ENCODE results near the gene SEC14L2. TPM values are rescaled to one million over a fixed set of nuclear protein-coding genes. Genes with fewer than 3 reads are reported as not detected.

Gene SEC14L2
- total RNA-seq, 1 donor: 15.5 TPM

DNA sequence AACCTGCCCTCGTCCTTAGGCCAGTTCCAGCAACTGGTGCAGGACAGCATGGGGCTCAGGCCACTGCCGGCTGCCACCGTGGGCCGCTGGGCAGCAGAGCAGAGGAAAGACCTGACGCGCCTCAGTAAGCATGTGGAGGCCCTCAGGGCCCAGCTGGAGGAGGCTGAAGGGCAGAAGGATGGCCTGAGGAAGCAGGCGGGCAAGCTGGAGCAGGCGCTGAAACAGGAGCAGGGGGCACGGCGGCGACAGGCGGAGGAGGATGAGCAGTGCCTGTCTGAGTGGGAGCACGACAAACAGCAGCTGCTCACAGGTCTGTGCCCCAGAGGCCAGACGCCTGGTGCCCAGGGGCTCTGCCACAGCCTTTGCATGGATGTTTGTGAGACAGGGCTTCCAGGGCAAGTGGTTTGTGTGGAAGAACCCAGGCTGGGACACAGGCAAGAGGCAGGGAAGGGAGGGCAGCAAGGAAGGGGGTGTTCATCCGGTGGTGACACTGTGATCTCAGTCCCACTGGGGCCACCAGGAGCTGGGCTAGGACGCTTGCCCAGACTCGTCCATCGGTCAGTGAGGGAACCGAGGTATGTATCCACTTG lies 26.1 kb upstream of the SEC14L2 start:
- no peaks in the 10 kb centered on the region for H3K9me3 ChIP-seq (ENCODE audit: low read depth, low read length)
- H3K27me3 ChIP-seq (ENCODE audit: insufficient read depth, low read length): no peaks in the 10 kb centered on the region
- peaks cover 13% of the 10 kb centered on the region for H3K4me1 ChIP-seq (ENCODE audit: insufficient read depth, low read length)
- no peak overlapping the region for H3K4me3 ChIP-seq (ENCODE audit: low read length)

DNA sequence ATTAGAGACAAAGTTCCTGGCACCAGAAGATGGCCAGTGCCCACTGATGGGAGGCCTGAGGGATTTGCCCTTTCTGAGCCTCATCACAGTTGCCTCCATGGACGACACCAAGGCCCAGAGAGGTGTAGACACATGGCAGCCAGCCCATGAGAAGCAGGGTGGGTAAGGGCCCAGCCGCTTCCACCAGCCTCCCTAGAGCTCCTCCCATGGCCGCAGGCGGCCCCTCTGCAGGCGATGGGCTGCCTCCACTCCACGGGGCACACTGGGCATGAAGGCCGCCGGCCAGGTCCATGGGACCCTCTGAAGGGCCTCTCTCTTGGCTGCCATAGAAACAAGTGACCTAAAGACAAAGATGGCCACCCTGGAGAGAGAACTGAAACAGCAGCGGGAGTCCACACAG lies 25.5 kb upstream of the SEC14L2 start:
- H3K4me3 ChIP-seq (ENCODE audit: low read length): no peak overlapping the region
- no peaks in the 10 kb centered on the region for H3K27me3 ChIP-seq (ENCODE audit: insufficient read depth, low read length)
- H3K4me1 ChIP-seq (ENCODE audit: insufficient read depth, low read length): peaks cover 13% of the 10 kb centered on the region
- no peaks in the 10 kb centered on the region for H3K9me3 ChIP-seq (ENCODE audit: low read depth, low read length)

DNA sequence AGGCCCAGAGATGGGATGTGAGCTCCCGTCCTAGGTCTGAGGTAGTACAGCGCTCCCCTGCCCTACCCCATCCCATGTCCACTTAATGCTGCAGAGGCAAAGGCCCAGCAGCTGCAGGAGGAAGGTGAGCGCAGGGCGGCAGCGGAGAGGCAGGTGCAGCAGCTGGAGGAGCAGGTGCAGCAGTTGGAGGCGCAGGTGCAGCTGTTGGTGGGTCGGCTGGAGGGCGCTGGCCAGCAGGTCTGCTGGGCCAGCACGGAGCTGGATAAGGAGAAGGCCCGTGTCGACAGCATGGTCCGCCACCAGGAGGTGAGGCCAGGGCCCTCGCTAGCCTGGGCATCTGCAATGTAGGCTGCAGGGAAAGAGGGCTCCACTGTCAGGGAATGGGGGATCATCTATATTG lies 24.8 kb upstream of the SEC14L2 start:
- H3K27me3 ChIP-seq (ENCODE audit: insufficient read depth, low read length): no peaks in the 10 kb centered on the region
- H3K4me3 ChIP-seq (ENCODE audit: low read length): no peak overlapping the region
- no peaks in the 10 kb centered on the region for H3K9me3 ChIP-seq (ENCODE audit: low read depth, low read length)
- peaks cover 13% of the 10 kb centered on the region for H3K4me1 ChIP-seq (ENCODE audit: insufficient read depth, low read length)

DNA sequence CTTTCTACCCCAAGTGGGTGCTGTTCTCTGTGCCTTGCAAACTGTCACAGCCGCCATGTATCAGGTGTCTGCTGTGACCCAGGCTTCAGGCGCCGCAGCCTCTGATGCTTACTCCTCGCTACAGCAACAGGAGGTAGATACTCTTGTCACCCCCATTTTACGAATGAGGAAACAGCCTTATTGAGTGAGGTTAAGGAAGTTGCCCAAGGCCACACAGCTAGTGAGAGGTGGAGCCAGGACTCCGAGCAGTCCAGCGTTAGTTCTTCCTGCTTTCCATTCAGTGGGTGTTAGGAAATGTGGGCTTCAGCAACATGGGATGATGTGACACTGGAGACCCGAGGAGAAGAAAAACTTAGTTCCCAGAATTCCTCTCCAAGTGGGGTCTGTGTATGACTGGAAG lies 23.9 kb upstream of the SEC14L2 start:
- H3K4me1 ChIP-seq (ENCODE audit: insufficient read depth, low read length): peaks cover 13% of the 10 kb centered on the region
- no peaks in the 10 kb centered on the region for H3K9me3 ChIP-seq (ENCODE audit: low read depth, low read length)
- H3K4me3 ChIP-seq (ENCODE audit: low read length): no peak overlapping the region
- H3K27me3 ChIP-seq (ENCODE audit: insufficient read depth, low read length): no peaks in the 10 kb centered on the region

DNA sequence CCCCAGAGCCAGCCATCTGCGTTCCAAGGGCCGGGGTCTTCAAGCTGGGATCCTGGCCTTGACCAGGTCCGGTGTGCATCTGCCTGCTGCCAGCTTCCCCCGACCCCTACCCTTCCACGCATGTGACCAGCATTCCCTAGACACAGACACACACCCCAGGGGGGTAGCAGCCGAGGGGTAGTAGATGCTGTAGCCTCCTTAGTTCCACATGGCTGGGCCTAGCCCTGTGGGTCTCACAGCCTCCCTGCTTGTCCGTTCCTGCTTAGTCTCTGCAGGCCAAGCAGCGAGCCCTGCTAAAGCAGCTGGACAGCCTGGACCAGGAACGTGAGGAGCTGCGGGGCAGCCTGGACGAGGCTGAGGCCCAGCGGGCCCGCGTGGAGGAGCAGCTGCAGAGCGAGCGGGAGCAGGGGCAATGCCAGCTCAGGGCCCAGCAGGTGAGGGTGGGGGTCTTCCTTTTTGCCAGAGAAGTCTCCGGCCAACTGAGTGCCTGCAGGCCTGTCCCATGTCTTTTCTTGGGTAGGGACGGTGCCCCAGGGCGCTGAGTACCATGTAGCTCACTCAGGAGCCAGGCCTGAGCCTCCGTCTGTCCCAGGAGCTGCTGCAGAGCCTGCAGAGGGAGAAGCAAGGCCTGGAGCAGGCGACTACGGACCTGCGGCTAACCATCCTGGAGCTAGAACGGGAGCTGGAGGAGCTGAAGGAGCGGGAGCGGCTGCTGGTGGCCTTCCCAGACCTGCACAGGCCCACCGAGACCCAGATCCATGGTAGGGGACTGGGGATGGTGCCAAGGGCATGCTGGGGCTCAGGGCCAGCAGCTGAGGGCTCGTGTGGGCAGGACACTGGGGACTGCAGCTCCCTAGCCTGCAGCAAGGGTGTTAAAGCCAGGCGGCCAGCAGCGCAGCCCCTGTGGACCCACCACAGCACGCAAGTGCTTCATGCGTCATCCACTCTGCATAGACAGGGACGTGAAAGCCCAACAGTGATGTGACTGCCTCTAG lies 23.2 kb upstream of the SEC14L2 start:
- H3K4me3 ChIP-seq (ENCODE audit: low read length): no peak overlapping the region
- H3K9me3 ChIP-seq (ENCODE audit: low read depth, low read length): no peaks in the 10 kb centered on the region
- H3K27me3 ChIP-seq (ENCODE audit: insufficient read depth, low read length): no peaks in the 10 kb centered on the region
- peaks cover 13% of the 10 kb centered on the region for H3K4me1 ChIP-seq (ENCODE audit: insufficient read depth, low read length)

DNA sequence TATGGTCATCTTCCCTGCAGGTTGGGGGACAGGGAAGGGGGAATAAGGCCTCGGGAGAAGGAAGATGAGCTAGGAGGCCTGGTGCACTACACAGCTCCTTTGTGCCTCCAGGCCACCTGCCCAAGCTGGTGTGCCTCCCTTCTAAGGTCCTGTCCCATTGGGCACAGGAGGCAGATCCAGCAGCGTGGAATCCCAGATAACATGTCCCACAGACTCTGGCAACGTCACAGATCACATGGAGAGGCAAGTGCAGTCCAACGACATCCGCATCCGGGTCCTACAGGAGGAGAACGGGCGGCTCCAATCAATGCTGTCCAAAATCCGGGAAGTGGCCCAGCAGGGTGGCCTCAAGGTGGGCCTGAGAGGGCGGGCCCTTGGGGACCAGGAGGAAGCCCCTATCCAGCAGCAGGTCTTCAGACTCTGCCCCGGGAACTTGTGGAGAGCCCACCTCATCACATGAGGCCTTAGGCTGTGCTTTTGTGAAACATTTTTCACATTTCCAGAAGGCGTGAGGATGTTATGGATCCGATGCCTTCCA lies 21.4 kb upstream of the SEC14L2 start:
- Histone ChIP-seq H3K9me3 (ENCODE audit: low read depth, low read length) (no peaks in the 10 kb centered on the region), H3K4me3 (ENCODE audit: low read length) (no peak overlapping the region), H3K27me3 (ENCODE audit: insufficient read depth, low read length) (no peaks in the 10 kb centered on the region), H3K4me1 (ENCODE audit: insufficient read depth, low read length) (peaks cover 13% of the 10 kb centered on the region)

DNA sequence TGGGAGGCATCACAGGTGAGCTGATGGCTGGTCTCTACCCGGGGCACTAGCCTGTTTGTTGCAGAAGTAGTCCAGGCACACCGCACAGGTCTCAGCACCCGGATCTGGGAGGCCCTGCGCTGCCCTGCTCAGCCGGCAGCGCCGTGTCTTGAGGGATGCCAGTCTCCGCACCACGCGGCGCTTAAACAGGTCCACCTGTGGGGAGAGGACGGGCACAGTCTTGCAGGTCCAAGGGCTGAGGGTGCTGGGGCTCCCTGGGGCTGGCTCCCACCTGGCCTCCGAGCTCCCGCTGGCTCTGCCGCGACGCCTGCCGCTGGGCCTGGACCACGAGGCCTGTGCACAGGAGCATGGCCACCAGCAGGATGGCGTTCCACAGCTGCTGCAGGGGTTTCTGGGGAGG lies 16.8 kb upstream of the SEC14L2 start:
- H3K9me3 ChIP-seq (ENCODE audit: low read depth, low read length): no peaks in the 10 kb centered on the region
- H3K4me3 ChIP-seq (ENCODE audit: low read length): no peak overlapping the region
- no peaks in the 10 kb centered on the region for H3K4me1 ChIP-seq (ENCODE audit: insufficient read depth, low read length)
- H3K27me3 ChIP-seq (ENCODE audit: insufficient read depth, low read length): no peaks in the 10 kb centered on the region

DNA sequence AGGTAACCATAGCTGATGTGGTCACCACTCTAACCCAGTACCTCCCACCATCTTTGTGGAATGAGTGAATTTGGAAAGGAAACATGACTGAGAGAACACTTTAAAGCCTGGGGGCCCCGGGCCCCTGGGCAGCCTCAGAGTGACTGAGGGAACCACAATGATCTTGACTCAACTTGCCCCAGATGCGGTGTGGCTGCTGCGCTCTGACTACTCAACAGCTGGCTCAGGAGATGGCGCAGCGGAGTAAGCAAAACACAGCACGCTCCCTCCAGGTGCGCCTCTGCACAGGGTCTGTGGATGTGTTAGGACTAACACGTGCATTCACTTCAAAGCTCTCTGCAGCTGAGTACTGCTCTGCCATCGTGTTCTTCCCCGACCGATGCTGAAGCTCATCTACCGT lies 15.6 kb upstream of the SEC14L2 start:
- Histone ChIP-seq H3K27me3 (ENCODE audit: insufficient read depth, low read length) (no peaks in the 10 kb centered on the region), H3K9me3 (ENCODE audit: low read depth, low read length) (no peaks in the 10 kb centered on the region), H3K4me1 (ENCODE audit: insufficient read depth, low read length) (peaks cover 1% of the 10 kb centered on the region), H3K4me3 (ENCODE audit: low read length) (no peak overlapping the region)

DNA sequence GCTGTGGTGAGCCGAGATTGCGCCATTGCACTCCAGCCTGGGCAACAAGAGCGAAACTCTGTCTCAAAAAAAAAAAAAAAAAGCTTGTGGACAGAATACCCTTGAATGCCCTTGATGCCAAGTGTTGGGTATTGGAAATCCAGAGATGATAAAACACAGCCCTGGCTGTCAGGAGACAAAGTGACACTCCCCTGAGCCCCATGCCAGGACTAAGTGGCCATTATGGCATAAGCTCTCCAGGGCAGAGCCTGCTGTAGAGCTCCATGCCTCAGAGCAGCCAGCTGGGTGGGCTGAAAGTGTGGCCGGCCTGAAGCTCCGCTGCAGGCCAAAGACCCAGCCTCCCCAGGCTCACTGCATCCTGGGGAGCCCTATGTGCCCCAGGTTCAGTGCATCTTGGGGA lies 14.5 kb upstream of the SEC14L2 start:
- Histone ChIP-seq H3K9me3 (ENCODE audit: low read depth, low read length) (no peaks in the 10 kb centered on the region), H3K4me1 (ENCODE audit: insufficient read depth, low read length) (peaks cover 7% of the 10 kb centered on the region), H3K4me3 (ENCODE audit: low read length) (no peak overlapping the region), H3K27me3 (ENCODE audit: insufficient read depth, low read length) (no peaks in the 10 kb centered on the region)

DNA sequence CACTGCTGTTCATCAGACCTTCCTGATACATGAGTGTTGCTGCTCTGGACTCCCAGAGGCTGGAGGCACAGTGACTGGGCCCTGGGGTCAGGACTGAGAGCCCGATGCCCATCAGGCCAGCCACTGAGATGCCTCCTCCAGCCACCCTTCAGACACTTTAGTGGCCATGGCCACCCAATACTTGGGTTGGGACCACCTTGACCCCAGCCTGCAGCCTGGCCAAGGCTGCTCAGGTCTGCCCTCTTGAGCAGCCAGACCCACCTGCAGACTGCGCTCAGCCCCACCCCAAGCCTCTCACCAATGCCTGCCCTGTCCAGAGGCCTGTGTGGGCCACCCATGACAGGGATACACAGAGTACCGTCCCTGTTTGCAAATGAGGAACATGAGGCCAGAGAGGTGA lies 13.8 kb upstream of the SEC14L2 start:
- Histone ChIP-seq H3K27me3 (ENCODE audit: insufficient read depth, low read length) (no peaks in the 10 kb centered on the region), H3K9me3 (ENCODE audit: low read depth, low read length) (no peaks in the 10 kb centered on the region), H3K4me1 (ENCODE audit: insufficient read depth, low read length) (peaks cover 7% of the 10 kb centered on the region), H3K4me3 (ENCODE audit: low read length) (no peak overlapping the region)

DNA sequence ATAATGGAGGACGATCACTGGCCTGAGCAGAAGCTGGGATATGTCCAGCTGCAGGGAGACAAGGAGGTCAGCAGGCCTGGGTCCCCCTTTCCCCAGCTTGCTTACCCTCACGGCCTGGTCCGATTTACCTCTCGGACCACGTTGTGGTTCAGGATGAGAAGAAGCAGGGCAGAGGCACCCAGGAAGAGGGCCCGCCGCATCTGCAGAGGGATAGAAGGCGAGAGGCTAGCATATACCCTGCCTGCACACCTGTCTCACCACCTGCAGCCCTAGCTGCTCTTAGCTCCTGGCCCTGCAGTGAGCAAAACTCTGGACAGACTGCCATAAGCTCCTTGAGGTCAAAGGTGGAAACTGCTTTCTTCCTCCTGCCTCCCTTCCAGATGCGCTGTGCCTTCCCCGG lies 10.9 kb upstream of the SEC14L2 start:
- Histone ChIP-seq H3K9me3 (ENCODE audit: low read depth, low read length) (no peaks in the 10 kb centered on the region), H3K4me1 (ENCODE audit: insufficient read depth, low read length) (peaks cover 7% of the 10 kb centered on the region), H3K4me3 (ENCODE audit: low read length) (no peak overlapping the region), H3K27me3 (ENCODE audit: insufficient read depth, low read length) (no peaks in the 10 kb centered on the region)

DNA sequence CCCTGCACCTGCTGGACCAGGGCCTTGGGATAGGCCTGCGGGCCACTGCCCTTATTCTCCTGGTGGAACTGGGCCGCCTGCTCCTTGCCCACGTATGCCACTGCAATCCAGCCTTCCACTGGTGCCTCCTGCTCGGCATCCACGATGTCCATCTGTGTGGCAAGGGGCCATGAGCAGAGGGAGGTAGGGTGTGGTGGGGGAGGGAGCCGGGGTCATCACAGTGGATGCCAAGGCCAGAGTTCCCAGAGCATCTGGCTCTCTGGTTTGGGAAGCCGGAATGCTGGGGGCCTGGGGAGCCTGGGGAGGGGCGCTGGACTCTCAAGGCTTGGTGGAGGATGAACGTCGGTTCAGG lies 10.2 kb upstream of the SEC14L2 start:
- no peaks in the 10 kb centered on the region for H3K27me3 ChIP-seq (ENCODE audit: insufficient read depth, low read length)
- H3K4me1 ChIP-seq (ENCODE audit: insufficient read depth, low read length): peaks cover 13% of the 10 kb centered on the region
- peak overlapping the region; percentile 24 for H3K4me3 ChIP-seq (ENCODE audit: low read length)
- no peaks in the 10 kb centered on the region for H3K9me3 ChIP-seq (ENCODE audit: low read depth, low read length)

DNA sequence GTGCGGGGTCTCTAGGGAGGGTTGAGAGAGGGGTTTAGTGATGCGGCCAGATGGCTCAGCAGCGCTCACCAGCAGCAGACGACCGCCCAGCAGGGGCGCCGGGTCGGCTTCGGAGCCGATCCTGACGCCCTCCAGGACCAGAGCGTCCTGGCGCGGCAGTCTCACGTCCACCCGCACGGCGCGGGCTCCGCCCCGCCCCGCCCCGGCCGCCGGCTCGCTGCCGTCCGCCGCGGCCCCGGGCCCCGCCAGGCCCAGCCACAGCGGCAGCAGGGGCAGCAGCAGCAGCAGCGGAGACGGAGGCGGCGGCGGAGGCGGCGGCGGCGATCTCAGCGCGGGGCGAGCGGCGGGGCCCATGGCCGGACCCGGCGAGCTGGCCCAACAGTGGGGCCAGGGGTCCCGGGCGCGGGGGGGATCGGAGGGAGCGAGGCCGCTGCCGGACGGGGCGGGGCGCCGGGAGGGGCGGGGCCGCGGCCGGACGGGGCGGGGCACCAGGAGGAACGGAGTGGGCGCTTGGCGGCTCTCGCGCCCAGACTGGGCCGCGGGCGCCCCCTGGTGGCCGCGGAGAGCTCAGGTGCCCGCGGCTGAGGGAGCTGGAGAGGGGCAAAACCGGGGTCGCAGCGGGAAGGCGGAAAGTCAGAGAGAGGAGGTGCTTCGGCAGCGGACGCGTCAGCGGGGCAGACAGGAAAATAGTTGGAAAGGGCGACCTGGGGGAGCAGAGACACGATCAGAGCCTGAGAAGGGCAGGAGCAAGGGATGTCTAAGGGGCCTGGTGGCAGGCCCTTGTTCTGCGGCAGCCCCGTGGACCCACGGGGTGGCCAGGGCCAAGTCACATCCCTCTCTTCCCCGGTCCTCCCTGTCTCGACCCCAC lies 9.6 kb upstream of the SEC14L2 start, which contains the start of gene RNF215:
Gene RNF215, minus strand, starts transcription at position 452 of the 868 bp plus-strand sequence. Its CDS starts 98 bp downstream, at position 354.
- Histone ChIP-seq H3K4me3 (ENCODE audit: low read length) (peak within 1 kb of the TSS; percentile 24), H3K4me1 (ENCODE audit: insufficient read depth, low read length) (peaks cover 13% of the 10 kb centered on the region), H3K27me3 (ENCODE audit: insufficient read depth, low read length) (no peaks in the 10 kb centered on the region), H3K9me3 (ENCODE audit: low read depth, low read length) (no peaks in the 10 kb centered on the region)

DNA sequence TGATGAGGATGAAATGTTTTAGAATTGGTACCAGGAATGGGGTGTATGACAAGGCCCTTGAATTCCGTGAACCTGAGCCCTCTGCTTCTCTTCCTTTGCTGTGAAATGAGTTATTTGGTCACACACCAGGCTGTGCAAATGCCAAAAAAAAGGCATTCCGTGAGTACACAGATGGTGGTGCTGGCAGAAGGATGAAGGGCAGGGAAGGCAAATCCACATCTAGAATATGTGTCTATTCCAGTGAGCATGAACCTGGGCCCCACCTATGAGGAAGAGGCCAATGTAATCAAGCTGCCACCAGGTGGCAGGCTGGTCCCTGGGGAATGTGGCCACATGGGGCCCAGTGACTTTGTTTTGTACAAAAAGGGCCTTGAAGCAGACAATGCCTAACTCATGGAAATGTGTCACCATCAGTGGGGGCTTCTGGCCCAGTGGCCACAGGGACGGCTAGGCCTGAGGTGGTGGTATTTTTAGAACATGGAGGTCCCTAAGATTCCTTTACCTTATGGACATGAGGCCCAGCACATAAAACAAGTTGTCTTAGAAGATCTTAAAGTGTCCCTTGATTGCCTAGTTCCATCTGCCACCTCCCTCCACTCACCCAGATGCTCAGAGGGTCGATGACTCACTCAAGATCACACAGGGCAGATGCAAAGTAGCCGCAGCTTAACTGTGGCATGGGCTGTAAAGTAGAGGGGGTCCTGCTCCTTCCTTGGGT lies 5.7 kb upstream of the SEC14L2 start:
- peaks cover 19% of the 10 kb centered on the region for H3K4me1 ChIP-seq (ENCODE audit: insufficient read depth, low read length)
- H3K27me3 ChIP-seq (ENCODE audit: insufficient read depth, low read length): peaks cover 7% of the 10 kb centered on the region
- H3K4me3 ChIP-seq (ENCODE audit: low read length): no peak overlapping the region
- no peaks in the 10 kb centered on the region for H3K9me3 ChIP-seq (ENCODE audit: low read depth, low read length)
